Ishikawa (cell line): ENCODE measurements around the gene SGK2.

Experiments
- CEBPB ChIP-seq: IDR thresholded peaks from 2 replicates; pipeline ENCODE4 v1.6.1; 2012
- EGR1 ChIP-seq: IDR thresholded peaks from 2 replicates; pipeline ENCODE4 v1.6.1; 2012
- EP300 ChIP-seq: IDR thresholded peaks from 2 replicates; pipeline ENCODE4 v1.6.1; 2012; ENCODE audit warnings: borderline replicate concordance
- FOXM1 ChIP-seq: IDR thresholded peaks from 2 replicates; pipeline ENCODE4 v1.6.1; 2012; ENCODE audit warnings: low read depth, borderline replicate concordance
- RAD21 ChIP-seq: IDR thresholded peaks from 2 replicates; pipeline ENCODE4 v1.6.1; 2012; ENCODE audit warnings: low read depth
- TAF1 ChIP-seq: IDR thresholded peaks from 2 replicates; pipeline ENCODE4 v1.6.1; 2012; ENCODE audit warnings: low read depth, mild to moderate bottlenecking
- TEAD4 ChIP-seq: IDR thresholded peaks from 2 replicates; pipeline ENCODE4 v1.6.1; 2012
- USF1 ChIP-seq: IDR thresholded peaks from 2 replicates; pipeline ENCODE4 v1.6.1; 2012
- YY1 ChIP-seq: IDR thresholded peaks from 2 replicates; pipeline ENCODE4 v1.6.1; 2012; ENCODE audit warnings: low read depth
- ZBTB7A ChIP-seq: IDR thresholded peaks from 2 replicates; pipeline ENCODE4 v1.6.1; 2012; ENCODE audit warnings: low read depth
- TF ChIP-seq, protein P1 (sequence below): IDR thresholded peaks from 2 replicates; pipeline ENCODE4 v1.6.1; 2012
- TF ChIP-seq, protein P2 (sequence below): IDR thresholded peaks from 2 replicates; pipeline ENCODE4 v1.6.1; 2012; ENCODE audit warnings: low read depth, mild to moderate bottlenecking

GRCh38 chr20:43559147-43559987 lies 540 bp downstream of the SGK2 start:
- TF ChIP-seq, protein P1, sequence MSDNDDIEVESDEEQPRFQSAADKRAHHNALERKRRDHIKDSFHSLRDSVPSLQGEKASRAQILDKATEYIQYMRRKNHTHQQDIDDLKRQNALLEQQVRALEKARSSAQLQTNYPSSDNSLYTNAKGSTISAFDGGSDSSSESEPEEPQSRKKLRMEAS: no peak
- no peak for TF ChIP-seq RAD21
- no peak for TF ChIP-seq YY1
- TF ChIP-seq CEBPB: no peak
- TF ChIP-seq EP300: no peak
- TF ChIP-seq TAF1: no peak
- no peak for TF ChIP-seq ZBTB7A
- no peak for TF ChIP-seq EGR1
- TF ChIP-seq, protein P2, sequence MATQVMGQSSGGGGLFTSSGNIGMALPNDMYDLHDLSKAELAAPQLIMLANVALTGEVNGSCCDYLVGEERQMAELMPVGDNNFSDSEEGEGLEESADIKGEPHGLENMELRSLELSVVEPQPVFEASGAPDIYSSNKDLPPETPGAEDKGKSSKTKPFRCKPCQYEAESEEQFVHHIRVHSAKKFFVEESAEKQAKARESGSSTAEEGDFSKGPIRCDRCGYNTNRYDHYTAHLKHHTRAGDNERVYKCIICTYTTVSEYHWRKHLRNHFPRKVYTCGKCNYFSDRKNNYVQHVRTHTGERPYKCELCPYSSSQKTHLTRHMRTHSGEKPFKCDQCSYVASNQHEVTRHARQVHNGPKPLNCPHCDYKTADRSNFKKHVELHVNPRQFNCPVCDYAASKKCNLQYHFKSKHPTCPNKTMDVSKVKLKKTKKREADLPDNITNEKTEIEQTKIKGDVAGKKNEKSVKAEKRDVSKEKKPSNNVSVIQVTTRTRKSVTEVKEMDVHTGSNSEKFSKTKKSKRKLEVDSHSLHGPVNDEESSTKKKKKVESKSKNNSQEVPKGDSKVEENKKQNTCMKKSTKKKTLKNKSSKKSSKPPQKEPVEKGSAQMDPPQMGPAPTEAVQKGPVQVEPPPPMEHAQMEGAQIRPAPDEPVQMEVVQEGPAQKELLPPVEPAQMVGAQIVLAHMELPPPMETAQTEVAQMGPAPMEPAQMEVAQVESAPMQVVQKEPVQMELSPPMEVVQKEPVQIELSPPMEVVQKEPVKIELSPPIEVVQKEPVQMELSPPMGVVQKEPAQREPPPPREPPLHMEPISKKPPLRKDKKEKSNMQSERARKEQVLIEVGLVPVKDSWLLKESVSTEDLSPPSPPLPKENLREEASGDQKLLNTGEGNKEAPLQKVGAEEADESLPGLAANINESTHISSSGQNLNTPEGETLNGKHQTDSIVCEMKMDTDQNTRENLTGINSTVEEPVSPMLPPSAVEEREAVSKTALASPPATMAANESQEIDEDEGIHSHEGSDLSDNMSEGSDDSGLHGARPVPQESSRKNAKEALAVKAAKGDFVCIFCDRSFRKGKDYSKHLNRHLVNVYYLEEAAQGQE: no peak
- no peak for TF ChIP-seq USF1
- no peak for TF ChIP-seq TEAD4
- no peak for TF ChIP-seq FOXM1
